GM12878 (cell line): ENCODE data around the gene FAHD1. TPM values are rescaled to one million over a fixed set of nuclear protein-coding genes. Genes with fewer than 3 reads are reported as not detected.

Experiments used
- ATAC-seq: fragments of 200-7000 bp; cut with Tn5 transposase; 3 replicates; pipeline ENCODE4 v1.9.1; 2020; ENCODE audit warnings: mild to moderate bottlenecking, moderate library complexity
- BruUV-seq: library from RNA; stranded (reverse); fragments of 400-500 nt; replicated peaks from 2 replicates; lab custom pipeline; 2021; lab: Mats Ljungman, UMichigan
- CTCF ChIA-PET: fragments of 300-600 bp; sonication (Branson Sonifier 250); formaldehyde crosslinking; extraction: SDS; loops from one replicate; lab custom pipeline; 2021; ENCODE audit warnings: inconsistent platforms; lab: Yijun Ruan, JAX
- POLR2A ChIA-PET: fragments of 350-600 bp; formaldehyde crosslinking; extraction: SDS; loops from one replicate; lab custom pipeline; 2021; ENCODE audit warnings: inconsistent platforms; lab: Charles Lee
- RAD21 ChIA-PET: fragments of 300-600 bp; sonication (Branson Sonifier 250); formaldehyde crosslinking; loops from one replicate; lab custom pipeline; 2023; ENCODE audit warnings: antibody characterized with exemption; ENCODE audit not compliant: unreplicated experiment; lab: Charles Lee
- SMC1A ChIA-PET: fragments of 300-600 bp; sonication (Branson Sonifier 250); formaldehyde crosslinking; loops from one replicate; lab custom pipeline; 2023; ENCODE audit not compliant: unreplicated experiment, uncharacterized antibody; lab: Charles Lee
- DNase-seq: peaks from one replicate; pipeline ENCODE4 v3.0.0-alpha.2; 2011; ENCODE audit warnings: low read depth, low spot score
- FAIRE-seq: peaks from 3 replicates; lab custom pipeline; 2011; peaks lifted over from hg19 to GRCh38; lab: Jason Lieb, UNC
- H2AFZ ChIP-seq: 2 replicates; pipeline ENCODE4 v1.6.0; 2011; ENCODE audit warnings: low read depth, low read length, control low read depth; ENCODE audit not compliant: control insufficient read depth
- H3K27ac ChIP-seq: 2 replicates; pipeline ENCODE4 v1.5.1; 2011; ENCODE audit warnings: control low read depth; ENCODE audit not compliant: control insufficient read depth, insufficient read depth
- H3K27me3 ChIP-seq, 2 experiments: replicated peaks in 1 of 2; 2 replicates each; pipeline versions ENCODE4 v1.6.0 to v1.6.1; 2011; ENCODE audit warnings: low read length in 1 of 2; ENCODE audit not compliant: control insufficient read depth in 2 of 2, insufficient read depth in 2 of 2
- H3K36me3 ChIP-seq, 2 experiments: 2 replicates each; pipeline ENCODE4 v1.5.1; 2011; ENCODE audit warnings: low read length in 1 of 2; ENCODE audit not compliant: control insufficient read depth in 2 of 2, insufficient read depth in 2 of 2
- H3K4me1 ChIP-seq: 2 replicates; pipeline ENCODE4 v1.6.1; 2011; ENCODE audit warnings: mild to moderate bottlenecking, low read length, moderate library complexity, mixed read lengths; ENCODE audit not compliant: control insufficient read depth, insufficient read depth
- H3K4me2 ChIP-seq: 2 replicates; pipeline ENCODE4 v1.6.0; 2011; ENCODE audit warnings: control low read depth; ENCODE audit not compliant: control insufficient read depth, insufficient read depth
- H3K4me3 ChIP-seq: fragments of 200-600 bp; sonication (generic); 2 replicates; pipeline ENCODE4 v1.5.1; 2016
- H3K79me2 ChIP-seq: 2 replicates; pipeline ENCODE4 v1.6.0; 2011; ENCODE audit warnings: low read length; ENCODE audit not compliant: control insufficient read depth, insufficient read depth
- H3K9ac ChIP-seq: 2 replicates; pipeline ENCODE4 v1.8.0; 2011; ENCODE audit warnings: low read length, control low read depth, mixed read lengths; ENCODE audit not compliant: control insufficient read depth, insufficient read depth
- H3K9me3 ChIP-seq: replicated peaks from 3 replicates; pipeline ENCODE4 v1.5.1; 2011; ENCODE audit warnings: mild to moderate bottlenecking, low read length; ENCODE audit not compliant: control insufficient read depth, insufficient read depth
- H4K20me1 ChIP-seq: 2 replicates; pipeline ENCODE4 v1.6.0; 2011; ENCODE audit not compliant: control insufficient read depth, insufficient read depth
- KAT2A ChIP-seq: conservative IDR thresholded peaks from 2 replicates; pipeline ENCODE4 v1.6.1; 2011; ENCODE audit warnings: low read depth, low read length; ENCODE audit not compliant: control insufficient read depth
- KLF5 ChIP-seq: fragments of 450-650 bp; IDR thresholded peaks from 2 replicates; pipeline ENCODE4 v1.6.1; 2014; ENCODE audit warnings: mild to moderate bottlenecking; ENCODE audit not compliant: partially characterized antibody
- MYC ChIP-seq: IDR thresholded peaks from 2 replicates; pipeline ENCODE4 v1.6.1; 2011; ENCODE audit warnings: mild to moderate bottlenecking, low read length, moderate library complexity, inconsistent platforms; ENCODE audit not compliant: insufficient read depth, insufficient replicate concordance, insufficient read length, severe bottlenecking
- RAD51 ChIP-seq: fragments of 450-650 bp; IDR thresholded peaks from 2 replicates; pipeline ENCODE4 v1.6.1; 2016; ENCODE audit warnings: moderate library complexity, mild to moderate bottlenecking, inconsistent platforms
- RB1 ChIP-seq: fragments of 450-650 bp; formaldehyde crosslinking; IDR thresholded peaks from 2 replicates; pipeline ENCODE4 v1.6.1; 2017; ENCODE audit warnings: mild to moderate bottlenecking, borderline replicate concordance
- RCOR1 ChIP-seq: conservative IDR thresholded peaks from 2 replicates; pipeline ENCODE4 v1.6.1; 2012; ENCODE audit warnings: low read depth, low read length, improper control_type of control experiment
- RELA ChIP-seq: fragments of 450-650 bp; IDR thresholded peaks from 2 replicates; pipeline ENCODE4 v1.8.0; 2014; ENCODE audit warnings: borderline replicate concordance; ENCODE audit not compliant: partially characterized antibody
- SMC3 ChIP-seq: IDR thresholded peaks from 2 replicates; pipeline ENCODE4 v1.6.1; 2011; ENCODE audit warnings: low read length, improper control_type of control experiment, borderline replicate concordance
- SPI1 ChIP-seq: IDR thresholded peaks from 2 replicates; pipeline ENCODE4 v1.6.1; 2011; ENCODE audit warnings: low read depth, mild to moderate bottlenecking, low read length, moderate library complexity, borderline replicate concordance; ENCODE audit not compliant: insufficient read depth
- WRNIP1 ChIP-seq: IDR thresholded peaks from 2 replicates; pipeline ENCODE4 v1.6.1; 2011; ENCODE audit warnings: low read depth, low read length, improper control_type of control experiment, borderline replicate concordance
- WGBS: methylation state at CpG from one replicate; pipeline ENCODE4 v1.1.6; 2016; ENCODE audit warnings: low lambda C conversion rate; ENCODE audit not compliant: insufficient replicate concordance, insufficient coverage; ENCODE audit errors: missing lambda C conversion rate; 5-methylcytosine and 5-hydroxymethylcytosine counted together
- in situ Hi-C: fragments of 300-500 bp; cut with MboI; formaldehyde crosslinking; loops from 9 replicates; pipeline ENCODE4 v1.14.3; 2018; ENCODE audit warnings: mixed read lengths
- intact Hi-C: fragments of 100-400 bp; cut with micrococcal nuclease; formaldehyde crosslinking; loops from one replicate; pipeline ENCODE4 v1.14.2; 2022; ENCODE audit not compliant: unreplicated experiment
- polyA plus RNA-seq, 11 experiments: library from polyadenylated mRNA; depleted of rRNA in 4 of 11; unstranded in 6 of 11; stranded (reverse) in 5 of 11; fragments of >200 nt; fragmentation: Nextera tagmentation in 4 of 11; fragmentation: Illumina TruSeq in 1 of 11; extraction: Ambion mirVana in 4 of 11; extraction: Trizol in 1 of 11; gene quantifications; 1 replicate in 1 of 11; 2 replicates in 10 of 11; pipeline versions ENCODE4 v1.2.1 to v1.2.3, GENCODE V29; 2011 to 2016; ENCODE audit warnings: inconsistent platforms in 2 of 11, missing spikeins in 2 of 11, low read depth in 1 of 11
- total RNA-seq, 4 experiments: library from RNA; depleted of rRNA in 3 of 4; stranded (reverse); fragments of >200 nt in 3 of 4; fragmentation: Illumina TruSeq in 1 of 4; extraction: Trizol in 1 of 4; gene quantifications; 2 replicates each; pipeline versions ENCODE4 v1.2.1 to v1.2.3, GENCODE V29; 2013 to 2021
- TF ChIP-seq, protein P1 (sequence below): fragments of 450-650 bp; IDR thresholded peaks from 2 replicates; pipeline ENCODE4 v1.6.1; 2016; ENCODE audit warnings: mild to moderate bottlenecking, moderate library complexity, borderline replicate concordance

The FAHD1 gene
- total and polyA plus RNA-seq, 10 of the 15 experiments (the other 5 are each of a cell fraction or from before 2014, with no cell fraction given): 4.3 to 43.0 (median 18.8) TPM

DNA sequence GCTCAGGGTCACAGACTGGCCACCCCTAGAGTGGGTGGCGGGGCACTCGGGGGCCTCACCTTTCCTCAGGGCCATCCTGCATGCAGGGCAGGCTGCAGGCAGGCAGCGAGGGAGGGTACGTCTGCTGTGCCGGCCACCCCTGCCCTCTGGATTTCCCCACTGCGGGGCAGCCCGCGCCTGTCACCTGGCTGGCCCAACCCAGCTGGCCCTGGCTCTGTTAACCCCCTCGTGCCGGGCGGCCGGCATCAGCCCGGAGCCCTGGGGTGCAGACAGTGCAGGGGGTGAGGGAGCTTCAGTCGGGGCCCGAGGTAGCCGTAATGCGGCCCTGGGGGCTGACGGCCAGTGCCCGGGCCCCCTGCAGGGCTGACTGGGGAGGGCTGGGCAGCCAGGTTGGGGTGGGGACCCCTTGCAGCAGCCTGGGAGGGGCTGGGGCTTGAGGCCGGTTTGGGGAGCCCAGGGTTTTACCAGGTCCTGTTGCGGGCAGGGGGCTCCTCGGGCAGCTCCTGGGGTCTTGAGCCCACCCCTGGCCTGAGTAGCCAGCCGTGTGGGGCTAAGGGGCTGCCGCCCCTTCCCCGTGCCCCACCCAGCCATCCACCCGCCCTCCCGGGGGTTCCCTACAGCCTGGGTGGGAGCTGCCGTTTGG lies 33.3 kb upstream of the FAHD1 start, which contains the start of gene IGFALS:
Gene IGFALS, minus strand, starts transcription at position 128 of the 643 bp plus-strand sequence. Its CDS starts 53 bp downstream, at position 75.
- ChIA-PET SMC1A (no interaction called here), CTCF (no interaction called here), POLR2A (no interaction called here)
- no peak within 1 kb of the TSS for H3K4me3 ChIP-seq
- H3K4me2 ChIP-seq: no peak within 1 kb of the TSS
- H3K9ac ChIP-seq: no peak within 1 kb of the TSS
- FAIRE-seq: no peak
- no peaks in the 10 kb centered on the region; the same call in 2 of the 3 replicates for H3K9me3 ChIP-seq
- H4K20me1 ChIP-seq: no peaks in the 10 kb centered on the region
- TF ChIP-seq WRNIP1: no peak
- TF ChIP-seq, all 136 proteins: peak for 0
- Histone ChIP-seq H3K27ac (no peak within 1 kb of the TSS), H2AFZ (no peak within 1 kb of the TSS), H3K27me3 (no peaks in the 10 kb centered on the region), H3K36me3 (peaks cover 0 to 7% of the 10 kb centered on the region in 2 experiments; a peak in 3 of 4 replicates), H3K79me2 (no peaks in the 10 kb centered on the region), H3K4me1 (no peaks in the 10 kb centered on the region)
- intact Hi-C loops (no loop called here), in situ Hi-C loops (no loop called here)
- ATAC-seq (no peak), DNase-seq (no peak)
- RAD21 ChIA-PET: no interaction called here
- 87% methylated on average over 22 of the region's 28 CpGs for WGBS
- BruUV-seq: no TSS peak

- Histone ChIP-seq H3K27ac (no peak overlapping the region), H3K79me2 (no peaks in the 10 kb centered on the region), H4K20me1 (no peaks in the 10 kb centered on the region), H3K4me3 (no peak overlapping the region), H3K4me1 (no peaks in the 10 kb centered on the region), H3K36me3 (peaks cover 0 to 7% of the 10 kb centered on the region in 2 experiments; a peak in 2 of 4 replicates), H3K27me3 (no peaks in the 10 kb centered on the region), H3K4me2 (no peak overlapping the region), H2AFZ (no peak overlapping the region), H3K9me3 (no peaks in the 10 kb centered on the region; the same call in 2 of the 3 replicates), H3K9ac (no peak overlapping the region)
- 72% methylated on average over 16 of the region's 18 CpGs for WGBS
- DNase-seq (no peak), ATAC-seq (no peak), FAIRE-seq (no peak)
- SMC1A ChIA-PET: no interaction called here
- RAD21 ChIA-PET: no interaction called here
- BruUV-seq: no TSS peak
- in situ Hi-C loops: no loop called here
- intact Hi-C loops: no loop called here
- CTCF ChIA-PET: no interaction called here
- POLR2A ChIA-PET: no interaction called here
- TF ChIP-seq RELA (no peak), KLF5 (no peak), MYC (no peak), RAD51 (no peak), SPI1 (no peak), RCOR1 (no peak), SMC3 (no peak), KAT2A (no peak), RB1 (no peak)
- TF ChIP-seq, protein P1, sequence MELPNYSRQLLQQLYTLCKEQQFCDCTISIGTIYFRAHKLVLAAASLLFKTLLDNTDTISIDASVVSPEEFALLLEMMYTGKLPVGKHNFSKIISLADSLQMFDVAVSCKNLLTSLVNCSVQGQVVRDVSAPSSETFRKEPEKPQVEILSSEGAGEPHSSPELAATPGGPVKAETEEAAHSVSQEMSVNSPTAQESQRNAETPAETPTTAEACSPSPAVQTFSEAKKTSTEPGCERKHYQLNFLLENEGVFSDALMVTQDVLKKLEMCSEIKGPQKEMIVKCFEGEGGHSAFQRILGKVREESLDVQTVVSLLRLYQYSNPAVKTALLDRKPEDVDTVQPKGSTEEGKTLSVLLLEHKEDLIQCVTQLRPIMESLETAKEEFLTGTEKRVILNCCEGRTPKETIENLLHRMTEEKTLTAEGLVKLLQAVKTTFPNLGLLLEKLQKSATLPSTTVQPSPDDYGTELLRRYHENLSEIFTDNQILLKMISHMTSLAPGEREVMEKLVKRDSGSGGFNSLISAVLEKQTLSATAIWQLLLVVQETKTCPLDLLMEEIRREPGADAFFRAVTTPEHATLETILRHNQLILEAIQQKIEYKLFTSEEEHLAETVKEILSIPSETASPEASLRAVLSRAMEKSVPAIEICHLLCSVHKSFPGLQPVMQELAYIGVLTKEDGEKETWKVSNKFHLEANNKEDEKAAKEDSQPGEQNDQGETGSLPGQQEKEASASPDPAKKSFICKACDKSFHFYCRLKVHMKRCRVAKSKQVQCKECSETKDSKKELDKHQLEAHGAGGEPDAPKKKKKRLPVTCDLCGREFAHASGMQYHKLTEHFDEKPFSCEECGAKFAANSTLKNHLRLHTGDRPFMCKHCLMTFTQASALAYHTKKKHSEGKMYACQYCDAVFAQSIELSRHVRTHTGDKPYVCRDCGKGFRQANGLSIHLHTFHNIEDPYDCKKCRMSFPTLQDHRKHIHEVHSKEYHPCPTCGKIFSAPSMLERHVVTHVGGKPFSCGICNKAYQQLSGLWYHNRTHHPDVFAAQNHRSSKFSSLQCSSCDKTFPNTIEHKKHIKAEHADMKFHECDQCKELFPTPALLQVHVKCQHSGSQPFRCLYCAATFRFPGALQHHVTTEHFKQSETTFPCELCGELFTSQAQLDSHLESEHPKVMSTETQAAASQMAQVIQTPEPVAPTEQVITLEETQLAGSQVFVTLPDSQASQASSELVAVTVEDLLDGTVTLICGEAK: no peak
Observed at GRCh38 chr16:1794221-1794871, 32.7 kb upstream of the FAHD1 start.
